ENCODE results near the gene SEL1L3.

The SEL1L3 gene

GRCh38 chr4:25845841-25846653 is 16.7 kb downstream of the SEL1L3 start:
- DNase-seq = no peak

- no peak for DNase-seq
Observed at GRCh38 chr4:25844961-25845712, 17.7 kb downstream of the SEL1L3 start.

GRCh38 chr4:25843340-25844097 is 19.3 kb downstream of the SEL1L3 start:
- no peak for DNase-seq

- DNase-seq = peak; percentile 20 to 52 (median 36)
Observed at GRCh38 chr4:25842229-25842845, 20.5 kb downstream of the SEL1L3 start.

- DNase-seq = no peak
Observed at GRCh38 chr4:25839687-25840086, 23.1 kb downstream of the SEL1L3 start.

- DNase-seq = no peak
Observed at GRCh38 chr4:25839233-25839632, 23.6 kb downstream of the SEL1L3 start.

- no peak for DNase-seq
Observed at GRCh38 chr4:25838526-25838925, 24.3 kb downstream of the SEL1L3 start.

- no peak for DNase-seq
Observed at GRCh38 chr4:25837107-25837506, 25.7 kb downstream of the SEL1L3 start.

GRCh38 chr4:25835384-25835783 is 27.4 kb downstream of the SEL1L3 start:
- DNase-seq = no peak

- no peak for DNase-seq
Observed at GRCh38 chr4:25834411-25835107, 28.2 kb downstream of the SEL1L3 start.

- DNase-seq = no peak
Observed at GRCh38 chr4:25830548-25830947, 32.2 kb downstream of the SEL1L3 start.

GRCh38 chr4:25827897-25828296 is 34.9 kb downstream of the SEL1L3 start:
- DNase-seq = no peak

GRCh38 chr4:25827373-25827772 is 35.4 kb downstream of the SEL1L3 start:
- no peak for DNase-seq

GRCh38 chr4:25826074-25826752 is 36.6 kb downstream of the SEL1L3 start:
- no peak for DNase-seq

GRCh38 chr4:25823632-25824031 is 39.2 kb downstream of the SEL1L3 start:
- no peak for DNase-seq

GRCh38 chr4:25821899-25822298 is 40.9 kb downstream of the SEL1L3 start:
- no peak for DNase-seq

GRCh38 chr4:25821267-25821666 is 41.5 kb downstream of the SEL1L3 start:
- DNase-seq = no peak

GRCh38 chr4:25818876-25819275 is 43.9 kb downstream of the SEL1L3 start:
- no peak for DNase-seq

- no peak for DNase-seq
Observed at GRCh38 chr4:25818371-25818871, 44.4 kb downstream of the SEL1L3 start.

- no peak for DNase-seq
Observed at GRCh38 chr4:25817059-25817681, 45.6 kb downstream of the SEL1L3 start.

- DNase-seq = no peak
Observed at GRCh38 chr4:25816591-25817058, 46.2 kb downstream of the SEL1L3 start.

All from stimulated activated naive CD4-positive, alpha-beta T cell (primary cell).